ENCODE results near the gene CAPN2. TPM values are rescaled to one million over a fixed set of nuclear protein-coding genes. Genes with fewer than 3 reads are reported as not detected.
A peak's percentile ranks its signal among the peaks of the same experiment; 100 is the strongest.

Gene CAPN2
- polyA plus RNA-seq, 3 donors, result 127 to 186 (median 182) TPM

- Histone ChIP-seq H3K9ac (ENCODE audit: insufficient read depth, low read length, poor library complexity, severe bottlenecking) (no peak overlapping the region), H2AFZ (ENCODE audit: insufficient read depth, low read depth, low read length, poor library complexity, severe bottlenecking) (no peak overlapping the region), H4K20me1 (ENCODE audit: insufficient read depth, low read length) (no peaks in the 10 kb centered on the region), H3K4me3 (replicated peaks in 1 of 3; ENCODE audit: low read depth in 2 of 3, low read length in 3 of 3) (no peak overlapping the region), H3K27ac (ENCODE audit: low read depth in 1 of 2, low read length in 2 of 2) (no peak overlapping the region), H3K79me2 (ENCODE audit: insufficient read depth, low read length) (peaks cover 14% of the 10 kb centered on the region), H3K36me3 (replicated peaks in 1 of 2; ENCODE audit: control insufficient read depth in 1 of 2, insufficient read depth in 2 of 2, low read length in 2 of 2) (no peaks in the 10 kb centered on the region), H3K4me1 (ENCODE audit: control insufficient read depth in 1 of 2, insufficient read depth in 2 of 2, low read length in 2 of 2) (peaks cover 17 to 24% of the 10 kb centered on the region in 2 donors), H3K27me3 (ENCODE audit: control insufficient read depth in 2 of 2, insufficient read depth in 2 of 2, low read length in 2 of 2) (no peaks in the 10 kb centered on the region), H3K4me2 (replicated peaks; ENCODE audit: extremely low read depth, low read length, poor library complexity, severe bottlenecking) (no peak overlapping the region), H3K9me3 (replicated peaks in 1 of 2; ENCODE audit: control insufficient read depth in 1 of 2, insufficient read depth in 1 of 2, low read length in 2 of 2) (no peaks in the 10 kb centered on the region)
- H3K27me3 Mint-ChIP-seq (ENCODE audit: low read depth in 3 of 3), result peaks cover 6 to 10% (median 10%) of the 10 kb centered on the region in 3 donors
- DNase-seq, result no peak
- H3K9me3 Mint-ChIP-seq, result peaks cover 0 to 3% (median 0%) of the 10 kb centered on the region in 7 donors
- WGBS (ENCODE audit: insufficient coverage), result 100% methylated on average over 2 of the region's 3 CpGs
- no peak overlapping the region for H3K4me3 Mint-ChIP-seq
- intact Hi-C loops (cut with micrococcal nuclease), result no loop called here
- peaks cover 0 to under 1% of the 10 kb centered on the region in 2 donors for H3K36me3 Mint-ChIP-seq
- TF ChIP-seq, protein P1, sequence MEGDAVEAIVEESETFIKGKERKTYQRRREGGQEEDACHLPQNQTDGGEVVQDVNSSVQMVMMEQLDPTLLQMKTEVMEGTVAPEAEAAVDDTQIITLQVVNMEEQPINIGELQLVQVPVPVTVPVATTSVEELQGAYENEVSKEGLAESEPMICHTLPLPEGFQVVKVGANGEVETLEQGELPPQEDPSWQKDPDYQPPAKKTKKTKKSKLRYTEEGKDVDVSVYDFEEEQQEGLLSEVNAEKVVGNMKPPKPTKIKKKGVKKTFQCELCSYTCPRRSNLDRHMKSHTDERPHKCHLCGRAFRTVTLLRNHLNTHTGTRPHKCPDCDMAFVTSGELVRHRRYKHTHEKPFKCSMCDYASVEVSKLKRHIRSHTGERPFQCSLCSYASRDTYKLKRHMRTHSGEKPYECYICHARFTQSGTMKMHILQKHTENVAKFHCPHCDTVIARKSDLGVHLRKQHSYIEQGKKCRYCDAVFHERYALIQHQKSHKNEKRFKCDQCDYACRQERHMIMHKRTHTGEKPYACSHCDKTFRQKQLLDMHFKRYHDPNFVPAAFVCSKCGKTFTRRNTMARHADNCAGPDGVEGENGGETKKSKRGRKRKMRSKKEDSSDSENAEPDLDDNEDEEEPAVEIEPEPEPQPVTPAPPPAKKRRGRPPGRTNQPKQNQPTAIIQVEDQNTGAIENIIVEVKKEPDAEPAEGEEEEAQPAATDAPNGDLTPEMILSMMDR (IDR thresholded peaks at IDR 0.05), result no peak
- H3K27ac Mint-ChIP-seq, result peak overlapping the region in 1 of 7 donors; percentile 6
- peaks cover 26% of the 10 kb centered on the region for H3K4me1 Mint-ChIP-seq
These were observed 3.6 kb upstream of the CAPN2 start for GRCh38 chr1:223708651-223709268.

DNA sequence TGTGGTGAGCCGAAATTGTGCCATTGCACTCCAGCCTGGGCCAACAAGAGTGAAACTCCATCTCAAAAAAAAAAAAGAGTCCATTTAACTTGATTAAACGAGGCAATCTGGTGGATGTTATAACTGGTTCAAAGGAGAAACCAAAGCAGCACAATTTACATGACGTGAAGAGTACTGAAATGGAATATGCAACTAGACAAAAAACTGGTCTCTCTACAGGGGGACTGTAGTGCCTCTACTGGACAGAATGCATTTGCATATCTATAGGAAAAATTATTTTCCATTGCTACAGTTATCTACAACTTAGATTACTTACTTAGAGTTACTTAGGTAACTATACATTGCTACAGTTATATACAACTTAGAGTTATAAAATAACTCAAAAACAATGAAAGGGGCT, 2.7 kb upstream of the CAPN2 start:
- TF ChIP-seq, protein P1 (IDR thresholded peaks at IDR 0.05), result no peak

More for the DNA sequence above, 2.7 kb upstream of the CAPN2 start:
- H2AFZ ChIP-seq (ENCODE audit: insufficient read depth, low read depth, low read length, poor library complexity, severe bottlenecking), result no peak overlapping the region
- no peaks in the 10 kb centered on the region for H3K9me3 ChIP-seq (replicated peaks in 1 of 2; ENCODE audit: control insufficient read depth in 1 of 2, insufficient read depth in 1 of 2, low read length in 2 of 2)
- H3K9ac ChIP-seq (ENCODE audit: insufficient read depth, low read length, poor library complexity, severe bottlenecking), result no peak overlapping the region
- DNase-seq, result no peak
- H3K4me2 ChIP-seq (replicated peaks; ENCODE audit: extremely low read depth, low read length, poor library complexity, severe bottlenecking), result no peak overlapping the region
- intact Hi-C loops (cut with micrococcal nuclease), result no loop called here
- no peak overlapping the region for H3K27ac ChIP-seq (ENCODE audit: low read depth in 1 of 2, low read length in 2 of 2)
- H4K20me1 ChIP-seq (ENCODE audit: insufficient read depth, low read length), result peaks cover 2% of the 10 kb centered on the region
- WGBS (ENCODE audit: insufficient coverage), result no CpG with 5 or more reads among the region's 3 CpGs
- peaks cover 25 to 30% of the 10 kb centered on the region in 2 donors for H3K4me1 ChIP-seq (ENCODE audit: control insufficient read depth in 1 of 2, insufficient read depth in 2 of 2, low read length in 2 of 2)
- no peak overlapping the region for H3K4me3 ChIP-seq (replicated peaks in 1 of 3; ENCODE audit: low read depth in 2 of 3, low read length in 3 of 3)
- Mint-ChIP-seq H3K4me3 (no peak overlapping the region), H3K36me3 (peaks cover 6 to 7% of the 10 kb centered on the region in 2 donors), H3K9me3 (peaks cover 0 to 3% (median 0%) of the 10 kb centered on the region in 7 donors), H3K27me3 (ENCODE audit: low read depth in 3 of 3) (peaks cover 3 to 10% (median 10%) of the 10 kb centered on the region in 3 donors), H3K27ac (no peak overlapping the region), H3K4me1 (peaks cover 32% of the 10 kb centered on the region)
- H3K27me3 ChIP-seq (ENCODE audit: control insufficient read depth in 2 of 2, insufficient read depth in 2 of 2, low read length in 2 of 2), result no peaks in the 10 kb centered on the region
- H3K36me3 ChIP-seq (replicated peaks in 1 of 2; ENCODE audit: control insufficient read depth in 1 of 2, insufficient read depth in 2 of 2, low read length in 2 of 2), result no peaks in the 10 kb centered on the region
- peaks cover 22% of the 10 kb centered on the region for H3K79me2 ChIP-seq (ENCODE audit: insufficient read depth, low read length)

Measured in CD14-positive monocyte (primary cell).